NCI-H748 (cell line): ENCODE data around the gene MCM7.

Source experiments
- DNase-seq: peaks from one replicate; lab custom pipeline; 2025; ENCODE audit not compliant: unreplicated experiment; lab: John Stamatoyannopoulos, UW

The MCM7 gene

GRCh38 chr7:100098913-100099312 lies 2.3 kb downstream of the MCM7 start:
- no peak for DNase-seq

GRCh38 chr7:100095704-100096103 lies 5.5 kb downstream of the MCM7 start:
- no peak for DNase-seq

GRCh38 chr7:100095289-100095688 lies 5.9 kb downstream of the MCM7 start:
- no peak for DNase-seq

DNA sequence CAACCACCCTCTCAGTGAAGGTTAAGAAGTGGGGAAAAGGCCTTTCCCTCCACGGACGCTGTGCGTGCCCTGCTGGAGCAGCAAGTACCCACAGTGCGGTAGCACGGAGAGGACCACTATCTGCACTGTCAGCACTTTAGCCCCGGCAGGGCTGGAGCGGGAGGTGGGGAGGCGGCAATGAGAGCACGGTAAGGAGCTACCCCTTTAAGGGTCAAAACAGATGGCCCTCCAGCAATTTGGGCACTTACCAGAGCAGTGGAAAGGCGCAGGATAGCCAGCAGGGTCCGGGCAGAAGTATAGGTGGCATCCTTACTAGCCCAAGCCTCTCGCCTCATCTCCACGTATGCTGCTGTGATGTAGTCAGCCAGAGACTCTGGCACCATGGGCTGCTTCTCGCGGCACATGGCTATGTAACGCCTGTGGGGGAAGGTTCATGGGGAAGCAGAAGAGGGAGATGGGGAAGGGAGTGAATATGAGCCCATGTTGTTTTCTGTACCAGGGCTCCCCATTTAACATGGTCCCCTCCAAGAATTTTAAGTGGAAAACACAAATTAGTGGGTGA lies 7.2 kb downstream of the MCM7 start:
- DNase-seq, result no peak

GRCh38 chr7:100093498-100093897 lies 7.7 kb downstream of the MCM7 start:
- DNase-seq, result no peak

GRCh38 chr7:100093054-100093453 lies 8.1 kb downstream of the MCM7 start:
- DNase-seq, result no peak

- peak; percentile 48 for DNase-seq
These were observed 9.6 kb downstream of the MCM7 start for GRCh38 chr7:100091411-100092181.

- DNase-seq, result peak; percentile 28
These were observed 10.4 kb downstream of the MCM7 start for GRCh38 chr7:100090527-100091410.

GRCh38 chr7:100089458-100090196 lies 11.6 kb downstream of the MCM7 start:
- no peak for DNase-seq

DNA sequence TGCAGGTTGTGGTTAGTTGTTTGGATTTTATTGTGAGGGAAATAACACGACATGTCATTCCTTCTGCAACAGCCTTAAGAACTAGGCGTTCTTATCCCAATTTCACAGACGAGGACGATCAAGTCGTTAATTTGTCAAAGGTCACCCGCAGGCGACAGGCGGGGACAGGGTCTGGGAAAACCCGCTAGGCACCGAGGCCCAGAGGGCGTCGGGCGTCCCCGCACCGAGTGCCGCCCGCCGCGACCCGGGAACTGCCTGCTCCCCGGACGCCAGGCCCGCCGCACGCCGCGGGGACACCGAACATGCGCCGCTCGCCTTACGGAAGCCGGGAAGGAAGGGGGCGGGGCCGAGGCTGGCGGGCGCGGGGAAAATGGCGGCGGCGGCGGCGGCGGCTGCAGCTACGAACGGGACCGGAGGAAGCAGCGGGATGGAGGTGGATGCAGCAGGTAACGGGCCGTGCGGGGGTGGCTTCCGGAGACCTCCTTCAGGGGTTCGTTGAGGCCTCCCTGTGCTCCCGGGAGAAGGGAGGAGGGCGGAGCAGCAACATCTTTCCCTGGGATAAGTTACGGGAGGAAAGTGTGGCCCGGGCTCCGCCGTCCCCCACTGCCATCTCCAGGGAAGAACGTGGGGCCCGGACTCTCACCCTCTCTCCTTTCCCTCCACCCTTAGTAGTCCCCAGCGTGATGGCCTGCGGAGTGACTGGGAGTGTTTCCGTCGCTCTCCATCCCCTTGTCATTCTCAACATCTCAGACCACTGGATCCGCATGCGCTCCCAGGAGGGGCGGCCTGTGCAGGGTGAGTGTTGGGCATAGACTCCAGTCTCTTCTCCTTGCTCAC lies 12.4 kb downstream of the MCM7 start, which contains the start of gene COPS6:
TSS of gene COPS6 (plus strand) at position 349 of the 837 bp plus-strand sequence. CDS start at position 371, 22 bp downstream.
- peak; percentile 82 for DNase-seq

- DNase-seq, result no peak
These were observed 13.0 kb downstream of the MCM7 start for GRCh38 chr7:100088095-100088620.

DNA sequence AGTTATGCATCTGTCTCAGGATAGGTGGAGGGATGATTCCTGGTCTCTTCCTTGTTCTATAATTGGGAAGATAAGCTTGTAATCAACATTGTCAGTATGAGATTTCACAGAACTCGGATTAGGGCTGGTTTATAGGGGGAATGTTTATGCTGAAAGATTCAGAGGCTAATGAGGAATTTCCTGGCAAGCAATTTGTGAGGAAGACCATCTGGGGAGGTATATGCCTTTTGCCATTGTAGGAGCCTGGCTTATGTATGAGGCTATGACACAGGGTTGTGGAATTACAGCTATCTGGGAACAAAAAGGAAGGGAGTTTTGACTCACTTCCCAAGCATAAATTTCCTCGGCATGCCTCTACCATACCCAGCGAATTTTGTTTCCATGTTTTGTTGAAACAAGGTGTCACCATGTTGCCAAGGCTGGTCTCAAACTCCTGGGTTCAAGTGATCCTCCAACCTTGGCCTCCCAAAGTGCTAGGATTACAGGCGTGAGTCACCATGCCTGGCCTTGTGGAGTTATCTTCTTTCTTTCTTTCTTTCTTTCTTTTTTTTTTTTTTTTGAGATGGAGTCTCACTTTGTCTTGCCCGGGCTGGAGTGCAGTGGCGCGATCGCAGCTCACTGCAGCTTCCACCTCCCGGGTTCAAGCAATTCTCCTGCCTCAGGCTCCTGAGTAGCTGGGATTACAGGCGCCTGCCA lies 14.0 kb downstream of the MCM7 start:
- DNase-seq, result no peak

DNA sequence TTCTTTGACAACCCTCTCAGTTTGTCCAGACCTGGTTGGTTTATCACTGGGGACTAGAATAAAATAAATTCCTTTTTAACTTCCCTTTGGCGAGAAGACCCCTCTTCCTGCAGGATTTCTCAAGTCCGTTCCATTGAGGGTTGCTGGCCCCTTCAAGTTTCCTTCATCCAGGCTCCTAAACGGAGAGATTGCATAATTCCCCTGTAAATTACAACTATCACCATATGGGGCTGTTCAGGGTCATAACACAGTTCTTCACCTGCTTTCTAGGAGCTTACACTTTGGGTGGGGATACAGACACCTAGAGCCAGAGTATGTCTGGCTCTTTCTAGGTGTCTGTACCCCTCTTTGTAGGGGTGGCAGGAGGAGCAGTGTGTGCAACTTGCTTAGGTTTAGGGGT lies 15.7 kb downstream of the MCM7 start:
- no peak for DNase-seq

DNA sequence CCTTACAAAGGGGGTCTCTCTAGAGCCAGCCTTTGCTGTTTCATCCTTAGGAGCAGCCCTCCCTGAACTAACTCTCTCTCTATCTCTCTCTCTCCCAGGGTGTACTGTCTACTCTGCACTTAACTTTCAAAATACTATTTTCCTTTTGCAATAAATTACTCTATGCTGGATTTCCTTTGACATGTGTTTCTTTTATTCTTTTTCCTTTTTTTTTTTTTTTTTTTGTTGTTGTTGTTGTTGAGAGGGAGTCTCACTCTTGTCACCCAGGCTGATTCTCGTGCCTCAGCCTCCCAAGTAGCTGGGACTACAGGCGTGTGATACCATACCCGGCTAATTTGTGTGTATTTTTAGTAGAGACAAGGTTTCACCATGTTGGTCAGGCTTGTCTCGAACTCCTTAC lies 18.2 kb downstream of the MCM7 start:
- no peak for DNase-seq

DNA sequence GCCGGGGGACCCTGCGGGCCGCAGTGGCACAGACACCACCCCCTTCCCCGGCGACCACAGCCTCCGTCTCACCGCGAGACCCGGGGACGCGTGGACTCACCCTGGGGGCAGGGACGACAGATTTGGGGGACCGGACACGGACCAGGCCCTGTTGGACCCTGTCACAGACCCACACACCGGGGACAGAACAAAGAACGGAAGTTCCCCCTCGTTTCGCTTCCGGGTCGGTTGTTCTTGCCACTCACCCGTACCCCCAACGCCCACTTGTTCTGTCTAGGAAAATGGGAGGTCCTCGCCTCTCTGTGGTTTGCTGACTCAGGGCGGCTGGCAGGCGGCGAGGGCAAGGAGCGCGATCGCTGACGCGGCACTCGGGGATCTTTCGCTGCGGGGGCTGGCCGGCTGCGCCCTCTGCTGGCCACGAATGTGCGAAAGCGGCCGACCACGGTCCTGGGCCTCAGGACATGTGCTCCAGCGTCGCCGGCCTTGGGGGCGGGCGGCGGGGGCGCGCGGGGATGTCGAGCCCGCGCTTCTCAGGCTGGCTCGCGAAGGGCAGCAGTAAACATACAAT lies 19.6 kb downstream of the MCM7 start, which contains the start of gene ZNF3:
TSS of gene ZNF3 (minus strand) at position 189 of the 568 bp plus-strand sequence. CDS start 4,366 bp downstream, outside the sequence.
- DNase-seq, result peak; percentile 98

- DNase-seq, result peak; percentile 81
These were observed 20.2 kb downstream of the MCM7 start for GRCh38 chr7:100080907-100081534.

DNA sequence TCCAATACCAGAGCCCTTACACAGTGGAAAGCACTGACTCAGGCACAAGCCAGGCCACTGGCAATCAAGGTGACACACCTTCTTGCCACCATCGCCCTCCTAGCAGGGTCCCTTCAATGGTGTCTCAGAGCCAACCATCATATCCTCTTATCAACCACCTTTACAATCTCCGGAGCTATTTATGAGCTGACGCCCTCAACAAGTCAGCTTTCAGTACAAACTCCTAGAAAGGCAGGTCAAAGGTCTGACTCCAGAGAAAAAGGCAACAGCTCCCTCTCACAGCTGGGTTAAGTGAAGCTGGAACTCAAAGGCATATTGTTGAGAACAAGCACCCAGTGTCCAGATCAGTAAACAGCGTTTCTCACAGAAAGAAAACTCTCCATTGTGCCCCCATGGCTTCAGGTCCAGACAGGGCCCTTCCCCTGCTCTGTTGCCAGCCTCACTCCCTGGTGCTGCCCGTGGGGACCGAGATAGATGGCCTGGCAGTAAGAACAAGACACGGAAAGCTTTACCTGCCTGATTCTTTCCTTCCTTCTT lies 22.1 kb downstream of the MCM7 start:
- DNase-seq, result no peak

- DNase-seq, result no peak
These were observed 24.0 kb downstream of the MCM7 start for GRCh38 chr7:100077205-100077604.
